ENCODE measurements around the gene VDR.

DNA sequence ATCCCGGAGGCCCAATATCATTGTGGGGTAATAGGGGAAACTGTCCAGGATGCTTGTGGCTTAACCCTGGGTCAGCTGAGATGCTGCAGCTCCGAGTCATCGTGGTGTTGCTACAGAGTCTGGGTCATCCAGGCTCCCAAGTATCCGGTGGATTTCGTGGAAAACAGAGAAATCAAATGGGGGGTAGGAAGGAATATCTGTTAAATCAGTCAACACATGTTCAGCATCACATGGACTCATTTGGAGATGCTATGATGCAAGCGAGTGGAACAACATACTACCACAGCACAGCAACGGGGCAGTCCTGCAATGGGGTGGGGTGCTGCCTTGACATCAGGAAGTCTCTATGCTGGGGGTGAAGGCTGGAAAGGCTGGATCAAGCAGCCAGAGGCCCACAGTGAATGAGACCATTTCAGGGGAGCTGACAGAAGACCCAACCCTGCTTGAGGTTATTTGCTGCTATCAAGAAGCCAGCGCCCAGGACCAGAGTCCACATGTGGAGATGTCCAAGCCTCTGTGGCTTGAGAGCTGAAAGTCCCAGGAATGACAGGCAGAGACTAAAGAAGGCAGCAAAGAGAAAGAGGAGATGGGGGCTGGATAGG lies 22.9 kb downstream of the VDR start:
- TF ChIP-seq POLR2AphosphoS5 (IDR thresholded peaks at IDR 0.05; ENCODE audit: low read depth, low read length) (no peak), TAF1 (IDR thresholded peaks at IDR 0.05; ENCODE audit: borderline replicate concordance, insufficient read depth, low read length) (no peak), SIN3A (IDR thresholded peaks at IDR 0.05; ENCODE audit: borderline replicate concordance, insufficient read depth, low read length) (no peak)
- TF ChIP-seq, protein P1, sequence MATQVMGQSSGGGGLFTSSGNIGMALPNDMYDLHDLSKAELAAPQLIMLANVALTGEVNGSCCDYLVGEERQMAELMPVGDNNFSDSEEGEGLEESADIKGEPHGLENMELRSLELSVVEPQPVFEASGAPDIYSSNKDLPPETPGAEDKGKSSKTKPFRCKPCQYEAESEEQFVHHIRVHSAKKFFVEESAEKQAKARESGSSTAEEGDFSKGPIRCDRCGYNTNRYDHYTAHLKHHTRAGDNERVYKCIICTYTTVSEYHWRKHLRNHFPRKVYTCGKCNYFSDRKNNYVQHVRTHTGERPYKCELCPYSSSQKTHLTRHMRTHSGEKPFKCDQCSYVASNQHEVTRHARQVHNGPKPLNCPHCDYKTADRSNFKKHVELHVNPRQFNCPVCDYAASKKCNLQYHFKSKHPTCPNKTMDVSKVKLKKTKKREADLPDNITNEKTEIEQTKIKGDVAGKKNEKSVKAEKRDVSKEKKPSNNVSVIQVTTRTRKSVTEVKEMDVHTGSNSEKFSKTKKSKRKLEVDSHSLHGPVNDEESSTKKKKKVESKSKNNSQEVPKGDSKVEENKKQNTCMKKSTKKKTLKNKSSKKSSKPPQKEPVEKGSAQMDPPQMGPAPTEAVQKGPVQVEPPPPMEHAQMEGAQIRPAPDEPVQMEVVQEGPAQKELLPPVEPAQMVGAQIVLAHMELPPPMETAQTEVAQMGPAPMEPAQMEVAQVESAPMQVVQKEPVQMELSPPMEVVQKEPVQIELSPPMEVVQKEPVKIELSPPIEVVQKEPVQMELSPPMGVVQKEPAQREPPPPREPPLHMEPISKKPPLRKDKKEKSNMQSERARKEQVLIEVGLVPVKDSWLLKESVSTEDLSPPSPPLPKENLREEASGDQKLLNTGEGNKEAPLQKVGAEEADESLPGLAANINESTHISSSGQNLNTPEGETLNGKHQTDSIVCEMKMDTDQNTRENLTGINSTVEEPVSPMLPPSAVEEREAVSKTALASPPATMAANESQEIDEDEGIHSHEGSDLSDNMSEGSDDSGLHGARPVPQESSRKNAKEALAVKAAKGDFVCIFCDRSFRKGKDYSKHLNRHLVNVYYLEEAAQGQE (IDR thresholded peaks at IDR 0.05; ENCODE audit: insufficient read depth in 1 of 2, low read depth in 2 of 2, low read length in 2 of 2), result no peak
